ENCODE measurements around the gene FAM163A. TPM values are rescaled to one million over a fixed set of nuclear protein-coding genes. Genes with fewer than 3 reads are reported as not detected.

FAM163A gene
- total RNA-seq, 1 experiment from 2014 or later = 0.46 TPM

DNA sequence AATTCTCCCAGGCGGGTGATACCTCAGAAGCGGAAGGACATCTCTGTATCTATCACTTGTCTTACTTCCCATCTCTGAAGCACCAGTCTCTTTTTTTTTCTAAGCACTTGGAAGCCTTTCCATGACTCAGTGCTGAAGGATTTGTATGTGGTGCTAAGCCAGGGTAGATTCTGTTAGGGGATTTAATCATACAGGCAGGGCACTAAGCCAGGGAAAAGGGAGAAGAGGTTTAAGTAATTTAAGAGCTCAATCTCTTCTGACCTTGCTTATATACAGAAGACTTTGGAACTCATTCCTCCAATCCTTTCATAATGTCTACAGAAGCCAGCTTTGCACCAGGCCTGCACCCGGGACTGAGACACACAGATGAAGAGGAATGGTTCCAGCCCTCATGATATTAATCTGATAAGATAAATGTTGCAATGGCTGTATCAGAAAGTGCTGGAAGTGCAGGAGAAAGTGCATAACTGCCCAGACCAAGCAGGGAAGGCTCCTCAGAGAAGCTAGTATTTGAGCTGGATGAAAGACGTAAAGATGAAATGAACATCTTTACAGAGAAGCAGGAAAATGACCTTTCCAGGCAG lies 11.0 kb downstream of the FAM163A start:
- WGBS (ENCODE audit: extremely low coverage, insufficient read length, low lambda C conversion rate) = no CpG with 5 or more reads among the region's 4 CpGs
- Histone ChIP-seq H3K4me2 (ENCODE audit: insufficient read depth, insufficient read length, low read length) (no peak overlapping the region), H2BK20ac (ENCODE audit: low read depth, low read length, poor library complexity, severe bottlenecking) (no peak overlapping the region), H3K23ac (ENCODE audit: insufficient read length, low read depth, low read length) (no peak overlapping the region), H2BK12ac (ENCODE audit: insufficient read length, low read depth, low read length) (no peak overlapping the region), H4K5ac (ENCODE audit: insufficient read length, low read depth, low read length) (no peak overlapping the region), H4K91ac (ENCODE audit: insufficient read length, low read depth, low read length) (no peak overlapping the region), H3K4me1 (ENCODE audit: insufficient read depth, low read length) (no peaks in the 10 kb centered on the region), H2BK5ac (ENCODE audit: insufficient read length, low read length) (no peak overlapping the region), H3T11ph (ENCODE audit: low read length) (no peak overlapping the region), H3K79me2 (ENCODE audit: insufficient read depth, low read length) (no peaks in the 10 kb centered on the region), H3K23me2 (ENCODE audit: insufficient read length, low read depth, low read length, poor library complexity, severe bottlenecking) (no peaks in the 10 kb centered on the region), H4K8ac (replicated peaks; ENCODE audit: insufficient read length, low read depth, low read length) (no peak overlapping the region), H3K27me3 (ENCODE audit: insufficient read depth, low read length) (no peaks in the 10 kb centered on the region), H4K20me1 (ENCODE audit: control insufficient read depth, insufficient read depth, insufficient read length) (no peaks in the 10 kb centered on the region), H3K4ac (ENCODE audit: low read depth, low read length) (no peak overlapping the region), H3K9ac (ENCODE audit: extremely low read depth, insufficient read length, low read length) (no peak overlapping the region), H3K27ac (ENCODE audit: insufficient read length, low read depth, low read length) (no peak overlapping the region), H2AK5ac (ENCODE audit: insufficient read length, low read length) (no peak overlapping the region), H3K9me3 (ENCODE audit: control insufficient read depth, low read depth, low read length) (no peaks in the 10 kb centered on the region), H2BK15ac (ENCODE audit: low read depth, low read length) (no peak overlapping the region), H3K56ac (ENCODE audit: insufficient read length, low read depth, low read length) (no peak overlapping the region), H2BK120ac (ENCODE audit: low read depth, low read length, poor library complexity, severe bottlenecking) (no peak overlapping the region), H3K14ac (ENCODE audit: insufficient read depth, low read length) (no peak overlapping the region), H2AFZ (ENCODE audit: low read length) (no peak overlapping the region), H3K79me1 (ENCODE audit: insufficient read depth, low read depth, low read length, poor library complexity, severe bottlenecking) (no peaks in the 10 kb centered on the region), H3K18ac (ENCODE audit: insufficient read length, low read depth, low read length) (no peak overlapping the region)
- H3K27ac Mint-ChIP-seq = no peak overlapping the region
- peaks cover 23% of the 10 kb centered on the region for H3K27me3 Mint-ChIP-seq (ENCODE audit: low read depth)
- no peaks in the 10 kb centered on the region for H3K36me3 Mint-ChIP-seq (ENCODE audit: insufficient read depth in 1 of 3, low read depth in 3 of 3)
- no peak for DNase-seq
- peaks cover 4 to 6% of the 10 kb centered on the region in 2 experiments; a peak in 3 of 5 replicates for H3K9me3 Mint-ChIP-seq
- H3K4me3 Mint-ChIP-seq = no peak overlapping the region
- TF ChIP-seq CTCF (conservative IDR thresholded peaks at IDR 0.05) = no peak
- H3K4me1 Mint-ChIP-seq = peaks cover 0 to 4% of the 10 kb centered on the region in 2 experiments; a peak in 1 of 4 replicates

All from H9 (cell line).